Fibroblast of pulmonary artery (primary cell): ENCODE results near the gene CHN2.

Experiments used
- DNase-seq: peaks from one replicate; pipeline ENCODE4 v3.0.0-alpha.2; 2010; ENCODE audit warnings: low read depth
- H3K4me3 ChIP-seq: replicated peaks from 2 replicates; pipeline ENCODE4 v1.5.1; 2011; ENCODE audit warnings: low read depth, mild to moderate bottlenecking, control low read depth, low read length, moderate library complexity
- CTCF ChIP-seq: IDR thresholded peaks from 2 replicates; pipeline ENCODE4 v1.5.1; 2011; ENCODE audit warnings: mild to moderate bottlenecking, control low read depth, low read length, inconsistent platforms; ENCODE audit errors: missing control alignments

CHN2 gene

GRCh38 chr7:29320577-29320976 is 126.0 kb downstream of the CHN2 start:
- no peak for TF ChIP-seq CTCF
- DNase-seq: no peak
- H3K4me3 ChIP-seq: no peak overlapping the region

GRCh38 chr7:29322023-29322712 is 127.6 kb downstream of the CHN2 start:
- no peak for DNase-seq
- TF ChIP-seq CTCF: no peak

GRCh38 chr7:29325476-29325875 is 130.9 kb downstream of the CHN2 start:
- TF ChIP-seq CTCF: no peak
- no peak overlapping the region for H3K4me3 ChIP-seq
- DNase-seq: no peak

More at GRCh38 chr7:29322023-29322712, 127.6 kb downstream of the CHN2 start:
- no peak overlapping the region for H3K4me3 ChIP-seq

GRCh38 chr7:29326864-29327263 is 132.3 kb downstream of the CHN2 start:
- H3K4me3 ChIP-seq: no peak overlapping the region
- no peak for TF ChIP-seq CTCF
- no peak for DNase-seq

- no peak for DNase-seq
- no peak for TF ChIP-seq CTCF
- H3K4me3 ChIP-seq: no peak overlapping the region
Measured at GRCh38 chr7:29327455-29327854, 132.9 kb downstream of the CHN2 start.

- no peak for DNase-seq
- TF ChIP-seq CTCF: no peak
- no peak overlapping the region for H3K4me3 ChIP-seq
Measured at GRCh38 chr7:29328045-29328444, 133.5 kb downstream of the CHN2 start.

GRCh38 chr7:29328811-29329210 is 134.2 kb downstream of the CHN2 start:
- no peak for DNase-seq
- H3K4me3 ChIP-seq: no peak overlapping the region
- no peak for TF ChIP-seq CTCF
